GM15510 (cell line): Measurements from ENCODE around the gene PRAMEF12.

Experiments
- POLR2A ChIP-seq: IDR thresholded peaks from 3 replicates; pipeline ENCODE4 v1.6.1; 2011; ENCODE audit warnings: borderline replicate concordance; ENCODE audit not compliant: insufficient read length; ENCODE audit errors: extremely low read depth

PRAMEF12 gene

GRCh38 chr1:12773438-12773837 is at the start of gene PRAMEF12:
Gene PRAMEF12, plus strand, starts transcription at chr1:12773738. Its CDS starts 1,130 bp downstream, at chr1:12774868.
- no peak for TF ChIP-seq POLR2A

- no peak for TF ChIP-seq POLR2A
Observed at GRCh38 chr1:12728391-12728790, 45.1 kb upstream of the PRAMEF12 start.

- no peak for TF ChIP-seq POLR2A
Observed at GRCh38 chr1:12730156-12730555, 43.4 kb upstream of the PRAMEF12 start.

GRCh38 chr1:12734651-12735050 is 38.9 kb upstream of the PRAMEF12 start:
- TF ChIP-seq POLR2A: no peak

GRCh38 chr1:12738934-12739333 is 34.6 kb upstream of the PRAMEF12 start:
- no peak for TF ChIP-seq POLR2A

GRCh38 chr1:12739613-12740012 is 33.9 kb upstream of the PRAMEF12 start:
- no peak for TF ChIP-seq POLR2A

- no peak for TF ChIP-seq POLR2A
Observed at GRCh38 chr1:12741946-12742345, 31.6 kb upstream of the PRAMEF12 start.

- no peak for TF ChIP-seq POLR2A
Observed at GRCh38 chr1:12745126-12745991, 28.2 kb upstream of the PRAMEF12 start.

- TF ChIP-seq POLR2A: no peak
Observed at GRCh38 chr1:12745992-12746323, 27.6 kb upstream of the PRAMEF12 start, which contains the start of gene CFAP107. Gene CFAP107, plus strand, starts transcription at chr1:12746200. Its CDS starts 231 bp downstream, at chr1:12746431.

- TF ChIP-seq POLR2A: no peak
Observed at GRCh38 chr1:12748778-12749355, 24.7 kb upstream of the PRAMEF12 start.

GRCh38 chr1:12754738-12755137 is 18.8 kb upstream of the PRAMEF12 start:
- TF ChIP-seq POLR2A: no peak

GRCh38 chr1:12756273-12756672 is 17.3 kb upstream of the PRAMEF12 start:
- no peak for TF ChIP-seq POLR2A

- no peak for TF ChIP-seq POLR2A
Observed at GRCh38 chr1:12756768-12757413, 16.6 kb upstream of the PRAMEF12 start.

- no peak for TF ChIP-seq POLR2A
Observed at GRCh38 chr1:12757836-12758235, 15.7 kb upstream of the PRAMEF12 start.

GRCh38 chr1:12760256-12760795 is 13.2 kb upstream of the PRAMEF12 start:
- no peak for TF ChIP-seq POLR2A

- TF ChIP-seq POLR2A: no peak
Observed at GRCh38 chr1:12761781-12762180, 11.8 kb upstream of the PRAMEF12 start.

- TF ChIP-seq POLR2A: no peak
Observed at GRCh38 chr1:12762766-12763165, 10.8 kb upstream of the PRAMEF12 start.
